HL-60/S4 treated with phorbol 12-myristate 13-acetate at 8.2 ng/mL for 4 days and 3 days (cell line): ENCODE results near the gene UIMC1.

ENCODE experiments used
- in situ Hi-C: fragments of 300-500 bp; cut with MboI; formaldehyde crosslinking; loops from 2 replicates; pipeline ENCODE4 v1.15.0; 2022; ENCODE audit warnings: low sequenced_read_pairs

Gene UIMC1

GRCh38 chr5:176956756-176957155 lies 49.8 kb downstream of the UIMC1 start:
- in situ Hi-C loops, result loop anchor here (25.0 kb wide), 1 partner anchor 294 kb away; no protein-coding TSS in a partner anchor

GRCh38 chr5:176955895-176956294 lies 50.7 kb downstream of the UIMC1 start:
- in situ Hi-C loops, result loop anchor here (25.0 kb wide), 1 partner anchor 294 kb away; no protein-coding TSS in a partner anchor

GRCh38 chr5:176954050-176954449 lies 52.5 kb downstream of the UIMC1 start:
- in situ Hi-C loops, result loop anchor here (25.0 kb wide), 1 partner anchor 292 kb away; no protein-coding TSS in a partner anchor

- in situ Hi-C loops, result loop anchor here (25.0 kb wide), 1 partner anchor 290 kb away; no protein-coding TSS in a partner anchor
These were observed 53.9 kb downstream of the UIMC1 start for GRCh38 chr5:176952531-176953193.

GRCh38 chr5:176948458-176948857 lies 58.1 kb downstream of the UIMC1 start:
- in situ Hi-C loops, result no loop called here

- in situ Hi-C loops, result no loop called here
These were observed 58.7 kb downstream of the UIMC1 start for GRCh38 chr5:176947847-176948246.

- in situ Hi-C loops, result no loop called here
These were observed 62.3 kb downstream of the UIMC1 start for GRCh38 chr5:176944268-176944667.

GRCh38 chr5:176943816-176944215 lies 62.8 kb downstream of the UIMC1 start:
- in situ Hi-C loops, result no loop called here

GRCh38 chr5:176941951-176942350 lies 64.6 kb downstream of the UIMC1 start:
- in situ Hi-C loops, result no loop called here

GRCh38 chr5:176938472-176938871 lies 68.1 kb downstream of the UIMC1 start:
- in situ Hi-C loops, result no loop called here

GRCh38 chr5:176935017-176935416 lies 71.6 kb downstream of the UIMC1 start:
- in situ Hi-C loops, result no loop called here

GRCh38 chr5:176934309-176934930 lies 72.2 kb downstream of the UIMC1 start:
- in situ Hi-C loops, result no loop called here

GRCh38 chr5:176929654-176930053 lies 76.9 kb downstream of the UIMC1 start:
- in situ Hi-C loops, result no loop called here

- in situ Hi-C loops, result no loop called here
These were observed 79.0 kb downstream of the UIMC1 start for GRCh38 chr5:176927562-176927961.

GRCh38 chr5:176922817-176923216 lies 83.8 kb downstream of the UIMC1 start:
- in situ Hi-C loops, result no loop called here

GRCh38 chr5:176921714-176922113 lies 84.9 kb downstream of the UIMC1 start:
- in situ Hi-C loops, result no loop called here

GRCh38 chr5:176918613-176919012 lies 88.0 kb downstream of the UIMC1 start:
- in situ Hi-C loops, result no loop called here

GRCh38 chr5:176916337-176916736 lies 90.2 kb downstream of the UIMC1 start:
- in situ Hi-C loops, result no loop called here

GRCh38 chr5:176915906-176916305 lies 90.7 kb downstream of the UIMC1 start:
- in situ Hi-C loops, result no loop called here

GRCh38 chr5:176912115-176912514 lies 94.5 kb downstream of the UIMC1 start:
- in situ Hi-C loops, result no loop called here

- in situ Hi-C loops, result no loop called here
These were observed 97.8 kb downstream of the UIMC1 start for GRCh38 chr5:176908675-176909368.

- in situ Hi-C loops, result no loop called here
These were observed 99.8 kb downstream of the UIMC1 start for GRCh38 chr5:176906796-176907195.
